Upper lobe of left lung (tissue), 4 donors: ENCODE data around the gene NLGN1.

Source experiments
- CTCF ChIP-seq, 6 experiments: fragments of 450-650 bp in 4 of 6; fragments of 200-600 bp in 2 of 6; sonication (generic) in 2 of 6; IDR thresholded peaks; one replicate each; pipeline ENCODE4 v1.5.1; 2016 to 2019; ENCODE audit warnings: antibody characterized with exemption in 6 of 6
- POLR2A ChIP-seq, 4 donors: fragments of 450-650 bp; IDR thresholded peaks; one replicate each; pipeline ENCODE4 v1.5.1; 2016 to 2017; ENCODE audit warnings: antibody characterized with exemption in 4 of 4, mild to moderate bottlenecking in 2 of 4

- TF ChIP-seq CTCF (IDR thresholded peaks at IDR 0.05) (no peak), POLR2A (IDR thresholded peaks at IDR 0.05) (no peak)
Observed at GRCh38 chr3:174061162-174061561, 663.6 kb downstream of the NLGN1 start.
